Effector CD8-positive, alpha-beta T cell (primary cell): ENCODE data around the gene METRNL.
"Not testable (repeated sequence)": the region's sequence is repeated elsewhere in the genome, so short reads cannot be mapped to it uniquely, and the experiment has no call there.

Experiments
- DNase-seq: peaks from one replicate; lab custom pipeline; 2025; lab: John Stamatoyannopoulos, UW

METRNL gene

GRCh38 chr17:83122834-83123233 lies 43.4 kb downstream of the METRNL start:
- DNase-seq, result no peak

- DNase-seq, result no peak
These were observed 44.7 kb downstream of the METRNL start for GRCh38 chr17:83123896-83124801.

GRCh38 chr17:83124871-83125514 lies 45.6 kb downstream of the METRNL start:
- no peak for DNase-seq

GRCh38 chr17:83125515-83126274 lies 46.3 kb downstream of the METRNL start:
- no peak for DNase-seq

GRCh38 chr17:83126275-83126811 lies 46.9 kb downstream of the METRNL start:
- no peak for DNase-seq

- no peak for DNase-seq
These were observed 48.2 kb downstream of the METRNL start for GRCh38 chr17:83127431-83128160.

GRCh38 chr17:83128306-83129240 lies 49.2 kb downstream of the METRNL start:
- no peak for DNase-seq

GRCh38 chr17:83129676-83130075 lies 50.3 kb downstream of the METRNL start:
- DNase-seq, result no peak

GRCh38 chr17:83131401-83132011 lies 52.1 kb downstream of the METRNL start:
- DNase-seq, result no peak

- no peak for DNase-seq
These were observed 53.1 kb downstream of the METRNL start for GRCh38 chr17:83132251-83133081.

GRCh38 chr17:83133302-83134121 lies 54.1 kb downstream of the METRNL start:
- no peak for DNase-seq

- not testable (repeated sequence) for DNase-seq
These were observed 55.0 kb downstream of the METRNL start for GRCh38 chr17:83134456-83134855.

- no peak for DNase-seq
These were observed 56.3 kb downstream of the METRNL start for GRCh38 chr17:83135692-83136091.

- no peak for DNase-seq
These were observed 56.7 kb downstream of the METRNL start for GRCh38 chr17:83136156-83136555.

GRCh38 chr17:83136931-83137330 lies 57.5 kb downstream of the METRNL start:
- no peak for DNase-seq

GRCh38 chr17:83137523-83137922 lies 58.1 kb downstream of the METRNL start:
- DNase-seq, result no peak

GRCh38 chr17:83138820-83139219 lies 59.4 kb downstream of the METRNL start:
- DNase-seq, result no peak
